A549 (cell line): ENCODE results near the gene COPB2. TPM values are rescaled to one million over a fixed set of nuclear protein-coding genes. Genes with fewer than 3 reads are reported as not detected.

Source experiments
- ATAC-seq, 2 experiments: fragments of 200-7000 bp in 1 of 2; fragments of >200 bp in 1 of 2; cut with Nextera tagmentation in 1 of 2; cut with Tn5 transposase in 1 of 2; 3 replicates each; pipeline versions ENCODE4 v1.8.0 to v1.9.1; 2018 to 2020; ENCODE audit warnings: mild to moderate bottlenecking in 1 of 2, moderate library complexity in 1 of 2
- CTCF ChIA-PET: fragments of 300-600 bp; sonication (Branson Sonifier 250); formaldehyde crosslinking; extraction: SDS; loops from one replicate; lab custom pipeline; 2021; ENCODE audit warnings: antibody characterized with exemption, inconsistent platforms; lab: Yijun Ruan, JAX
- POLR2A ChIA-PET: fragments of 350-600 bp; formaldehyde crosslinking; extraction: SDS; loops from one replicate; lab custom pipeline; 2021; ENCODE audit warnings: antibody characterized with exemption, inconsistent platforms; lab: Yijun Ruan, JAX
- DNase-seq, 2 experiments: peaks; one replicate each; pipeline versions ENCODE4 v3.0.0 to v3.0.0-alpha.2; 2011 to 2016; ENCODE audit warnings: low read depth in 1 of 2, low spot score in 1 of 2
- FAIRE-seq: peaks from 2 replicates; lab custom pipeline; 2011; peaks lifted over from hg19 to GRCh38; lab: Jason Lieb, UNC
- H3K27ac ChIP-seq, 2 experiments: fragments of >200 bp; sonication (Bioruptor Twin); formaldehyde crosslinking; 3 replicates each; pipeline ENCODE4 v1.5.1; 2016 to 2017
- H3K4me1 ChIP-seq: fragments of >200 bp; sonication (Bioruptor Twin); formaldehyde crosslinking; 3 replicates; pipeline ENCODE4 v1.6.1; 2016
- H3K4me2 ChIP-seq: fragments of >200 bp; sonication (Bioruptor Twin); formaldehyde crosslinking; 3 replicates; pipeline ENCODE4 v1.6.1; 2016
- H3K4me3 ChIP-seq: fragments of >200 bp; sonication (Bioruptor Twin); formaldehyde crosslinking; 3 replicates; pipeline ENCODE4 v1.5.1; 2016
- H3K9me3 ChIP-seq: fragments of >200 bp; sonication (Bioruptor Twin); formaldehyde crosslinking; 3 replicates; pipeline ENCODE4 v1.6.1; 2016
- BCL3 ChIP-seq: fragments of >200 bp; sonication (Bioruptor Twin); formaldehyde crosslinking; IDR thresholded peaks from 3 replicates; pipeline ENCODE4 v1.6.1; 2016
- CHD4 ChIP-seq: fragments of 200-600 bp; sonication (generic); IDR thresholded peaks from 2 replicates; pipeline ENCODE4 v1.6.1; 2016; ENCODE audit warnings: antibody characterized with exemption, mild to moderate bottlenecking, borderline replicate concordance
- CTCF ChIP-seq: fragments of >200 bp; sonication (Bioruptor Twin); formaldehyde crosslinking; IDR thresholded peaks from 3 replicates; pipeline ENCODE4 v1.5.1; 2016
- E2F6 ChIP-seq: IDR thresholded peaks from 2 replicates; pipeline ENCODE4 v1.6.1; 2012; ENCODE audit warnings: low read depth, borderline replicate concordance
- EP300 ChIP-seq, 2 experiments: fragments of >200 bp; sonication (Bioruptor Twin); formaldehyde crosslinking; IDR thresholded peaks; 2 replicates in 1 of 2; 3 replicates in 1 of 2; pipeline ENCODE4 v1.6.1; 2016 to 2017
- FOSB ChIP-seq: fragments of 250-450 bp; sonication (Bioruptor Pico); IDR thresholded peaks from 2 replicates; pipeline ENCODE4 v1.5.0; 2020; ENCODE audit warnings: mild to moderate bottlenecking, moderate library complexity
- FOXS1 ChIP-seq: fragments of 250-450 bp; sonication (Bioruptor Pico); IDR thresholded peaks from 2 replicates; pipeline ENCODE4 v1.5.0; 2020; ENCODE audit warnings: mild to moderate bottlenecking, moderate library complexity
- GATA3 ChIP-seq: IDR thresholded peaks from 2 replicates; pipeline ENCODE4 v1.6.1; 2012; ENCODE audit warnings: borderline replicate concordance
- HOXB5 ChIP-seq: fragments of 250-450 bp; sonication (Bioruptor Pico); IDR thresholded peaks from 2 replicates; pipeline ENCODE4 v1.5.0; 2020; ENCODE audit warnings: mild to moderate bottlenecking, moderate library complexity
- MAFK ChIP-seq: fragments of 450-650 bp; IDR thresholded peaks from 2 replicates; pipeline ENCODE4 v1.6.1; 2014; ENCODE audit not compliant: partially characterized antibody
- MAX ChIP-seq: IDR thresholded peaks from 2 replicates; pipeline ENCODE4 v1.6.1; 2012
- MYC ChIP-seq: IDR thresholded peaks from 2 replicates; pipeline ENCODE4 v1.6.1; 2012; ENCODE audit warnings: mild to moderate bottlenecking, inconsistent platforms, low read length, improper control_type of control experiment, borderline replicate concordance
- POLR2AphosphoS2 ChIP-seq: conservative IDR thresholded peaks from 2 replicates; pipeline ENCODE4 v1.6.1; 2012; ENCODE audit warnings: low read length, improper control_type of control experiment, inconsistent platforms
- RAD21 ChIP-seq, 2 experiments: fragments of >200 bp in 1 of 2; sonication (Bioruptor Twin) in 1 of 2; formaldehyde crosslinking in 1 of 2; IDR thresholded peaks in 1 of 2; conservative IDR thresholded peaks in 1 of 2; 2 replicates in 1 of 2; 3 replicates in 1 of 2; pipeline ENCODE4 v1.6.1; 2012 to 2018; ENCODE audit warnings: inconsistent platforms in 1 of 2
- RARB ChIP-seq: fragments of 250-450 bp; sonication (Bioruptor Pico); IDR thresholded peaks from 2 replicates; pipeline ENCODE4 v1.8.0; 2021; ENCODE audit warnings: mild to moderate bottlenecking, moderate library complexity
- RCOR1 ChIP-seq: fragments of 150-350 bp; IDR thresholded peaks from 2 replicates; pipeline ENCODE4 v1.6.1; 2014; ENCODE audit warnings: antibody characterized with exemption, low read length, low read depth
- REST ChIP-seq: fragments of 200-600 bp; sonication (generic); IDR thresholded peaks from 2 replicates; pipeline ENCODE4 v1.6.1; 2016; ENCODE audit warnings: antibody characterized with exemption, mild to moderate bottlenecking, moderate library complexity
- RFX5 ChIP-seq: fragments of 450-650 bp; IDR thresholded peaks from 2 replicates; pipeline ENCODE4 v1.7.1; 2014; ENCODE audit warnings: antibody characterized with exemption, mild to moderate bottlenecking, moderate library complexity
- RNF2 ChIP-seq: fragments of 200-600 bp; sonication (generic); IDR thresholded peaks from 2 replicates; pipeline ENCODE4 v1.6.1; 2016; ENCODE audit warnings: low read depth, mild to moderate bottlenecking, antibody characterized with exemption, moderate library complexity, borderline replicate concordance
- SMC3 ChIP-seq: fragments of >200 bp; sonication (Bioruptor Twin); formaldehyde crosslinking; IDR thresholded peaks from 3 replicates; pipeline ENCODE4 v1.6.1; 2018; ENCODE audit warnings: inconsistent platforms
- USF2 ChIP-seq: fragments of 450-650 bp; IDR thresholded peaks from 2 replicates; pipeline ENCODE4 v1.6.1; 2014; ENCODE audit warnings: antibody characterized with exemption
- ZC3H11A ChIP-seq: fragments of 450-650 bp; IDR thresholded peaks from 2 replicates; pipeline ENCODE4 v1.6.1; 2014; ENCODE audit warnings: antibody characterized with exemption, mild to moderate bottlenecking
- ZFP36 ChIP-seq: fragments of 450-650 bp; IDR thresholded peaks from 2 replicates; pipeline ENCODE4 v1.6.1; 2014; ENCODE audit warnings: borderline replicate concordance; ENCODE audit not compliant: partially characterized antibody
- ZNF302 ChIP-seq: fragments of 250-450 bp; sonication (Bioruptor Pico); IDR thresholded peaks from 2 replicates; pipeline ENCODE4 v1.9.0; 2021; ENCODE audit warnings: inconsistent platforms, mild to moderate bottlenecking, moderate library complexity
- ZSCAN20 ChIP-seq: fragments of 250-450 bp; sonication (Bioruptor Pico); IDR thresholded peaks from 2 replicates; pipeline ENCODE4 v1.8.0; 2022; ENCODE audit warnings: mild to moderate bottlenecking, moderate library complexity
- WGBS: methylation state at CpG from one replicate; pipeline ENCODE4 v1.1.6; 2017; ENCODE audit errors: missing lambda C conversion rate; 5-methylcytosine and 5-hydroxymethylcytosine counted together
- polyA plus RNA-seq, 4 experiments: library from polyadenylated mRNA; depleted of rRNA in 3 of 4; stranded (reverse); fragments of >200 nt; fragmentation: RNase III in 1 of 4; extraction: RNeasy Plus Mini Kit Qiagen cat#74134 plus additional on column Dnase treatment in 1 of 4; gene quantifications; 2 replicates in 3 of 4; 3 replicates in 1 of 4; pipeline ENCODE4 v1.2.3, GENCODE V29; 2011 to 2017

The COPB2 gene
- polyA plus RNA-seq, 2 of the 4 experiments (the other 2 are of a cell fraction), result 109 to 124 TPM

GRCh38 chr3:139329364-139329850 is 60.0 kb downstream of the COPB2 start:
- 12% methylated on average over 22 of the region's 25 CpGs for WGBS
- peak overlapping the region; percentile 34; the same call in 2 of the 3 replicates for H3K4me3 ChIP-seq
- peak overlapping the region; percentile 77 for H3K4me2 ChIP-seq
- ChIA-PET CTCF (interaction anchor here (0.6 to 4.8 kb wide), 48 partner anchors 11 to 878 kb away, joined by 3 to 87 read pairs (median 4); partner anchors contain the start of genes FOXL2 and FOXL2NB), POLR2A (no interaction called here)
- FAIRE-seq (no peak), ATAC-seq (peak; percentile 99 to 100), DNase-seq (peak; percentile 82 to 84)
- H3K27ac ChIP-seq, result peak overlapping the region; percentile 67 to 81
- no peak for TF ChIP-seq RARB
- TF ChIP-seq EP300 (IDR thresholded peaks at IDR 0.05), result no peak
- TF ChIP-seq GATA3, result no peak
- no peak for TF ChIP-seq FOXS1 (CRISPR knock-in tag)
- TF ChIP-seq MAX, result peak; percentile 74
- peak; percentile 55; the same call in 1 of the 2 replicates for TF ChIP-seq REST
- TF ChIP-seq SMC3, result peak; percentile 95
- TF ChIP-seq ZC3H11A, result no peak
- TF ChIP-seq CTCF, result peak; percentile 98
- peak; percentile 97 to 98 for TF ChIP-seq RAD21 (conservative IDR thresholded peaks at IDR 0.05 in 1 of 2, IDR thresholded peaks at IDR 0.05 in 1 of 2)
- no peak for TF ChIP-seq RNF2
- no peak for TF ChIP-seq E2F6
- 0 out of 2 replicates have a peak, but pooled peaks have one; percentile 39 for TF ChIP-seq MYC
- no peaks in the 10 kb centered on the region for H3K9me3 ChIP-seq
- peaks cover 5% of the 10 kb centered on the region; the same call in 2 of the 3 replicates for H3K4me1 ChIP-seq

GRCh38 chr3:139328356-139328755 is 61.1 kb downstream of the COPB2 start:
- no peak for FAIRE-seq

GRCh38 chr3:139327861-139328260 is 61.6 kb downstream of the COPB2 start:
- Histone ChIP-seq H3K4me3 (no peak overlapping the region), H3K4me2 (no peak overlapping the region), H3K27ac (peak overlapping the region in 1 of 2 experiments; percentile 81; a peak in 3 of 6 replicates), H3K4me1 (peaks cover 5% of the 10 kb centered on the region; the same call in 2 of the 3 replicates), H3K9me3 (no peaks in the 10 kb centered on the region)
- no peak for DNase-seq
- POLR2A ChIA-PET, result no interaction called here
- WGBS, result 84% methylated on average over 6 of the region's 8 CpGs
- CTCF ChIA-PET, result interaction anchor here (0.7 to 4.8 kb wide), 9 partner anchors 10 to 405 kb away, joined by 3 to 87 read pairs (median 5); no protein-coding TSS in a partner anchor
- no peak for FAIRE-seq
- no peak for ATAC-seq
- TF ChIP-seq RFX5, result no peak
- no peak for TF ChIP-seq MAFK
- no peak for TF ChIP-seq ZNF302
- no peak for TF ChIP-seq POLR2AphosphoS2
- TF ChIP-seq CHD4, result no peak
- TF ChIP-seq BCL3, result no peak
- TF ChIP-seq ZFP36, result no peak
- TF ChIP-seq ZSCAN20 (CRISPR knock-in tag), result no peak
- no peak for TF ChIP-seq USF2
- no peak for TF ChIP-seq FOSB (CRISPR knock-in tag)
- no peak for TF ChIP-seq RCOR1
- no peak for TF ChIP-seq HOXB5 (CRISPR knock-in tag)

More at GRCh38 chr3:139328356-139328755, 61.1 kb downstream of the COPB2 start:
- H3K27ac ChIP-seq, result peak overlapping the region in 1 of 2 experiments; percentile 81; a peak in 3 of 6 replicates
- POLR2A ChIA-PET, result no interaction called here
- no peak for TF ChIP-seq RFX5
- TF ChIP-seq, all 56 proteins: peak for 0
- no peak overlapping the region for H3K4me3 ChIP-seq
- H3K4me2 ChIP-seq, result no peak overlapping the region
- CTCF ChIA-PET, result interaction anchor here (0.7 to 4.8 kb wide), 23 partner anchors 11 to 406 kb away, joined by 3 to 87 read pairs (median 6); no protein-coding TSS in a partner anchor
- H3K4me1 ChIP-seq, result peaks cover 5% of the 10 kb centered on the region; the same call in 2 of the 3 replicates
- DNase-seq, result no peak
- 89% methylated on average over 4 of the region's 4 CpGs for WGBS
- ATAC-seq, result no peak
- no peaks in the 10 kb centered on the region for H3K9me3 ChIP-seq
